Stimulated activated naive CD8-positive, alpha-beta T cell treated with anti-CD3 and anti-CD28 coated beads, Interleukin-15, Interleukin-2, amounts not matched to agents 100 ng/mL and 50 ng/mL, for 24 hours (primary cell): ENCODE measurements around the gene GNB5.

Experiments used
- H3K27ac Mint-ChIP-seq: one replicate; pipeline ENCODE4 v1.8.0; 2021; ENCODE audit warnings: mild to moderate bottlenecking, mixed read lengths
- H3K27me3 Mint-ChIP-seq: one replicate; pipeline ENCODE4 v1.8.0; 2021; ENCODE audit warnings: mixed read lengths
- H3K36me3 Mint-ChIP-seq: one replicate; pipeline ENCODE4 v1.8.0; 2021; ENCODE audit warnings: low read depth, mixed read lengths
- H3K4me1 Mint-ChIP-seq: one replicate; pipeline ENCODE4 v1.8.0; 2021; ENCODE audit warnings: low read depth, mixed read lengths
- H3K4me3 Mint-ChIP-seq: one replicate; pipeline ENCODE4 v1.8.0; 2021; ENCODE audit warnings: mild to moderate bottlenecking, mixed read lengths
- H3K9me3 Mint-ChIP-seq: one replicate; pipeline ENCODE4 v1.8.0; 2021; ENCODE audit warnings: mixed read lengths

GNB5 gene

DNA sequence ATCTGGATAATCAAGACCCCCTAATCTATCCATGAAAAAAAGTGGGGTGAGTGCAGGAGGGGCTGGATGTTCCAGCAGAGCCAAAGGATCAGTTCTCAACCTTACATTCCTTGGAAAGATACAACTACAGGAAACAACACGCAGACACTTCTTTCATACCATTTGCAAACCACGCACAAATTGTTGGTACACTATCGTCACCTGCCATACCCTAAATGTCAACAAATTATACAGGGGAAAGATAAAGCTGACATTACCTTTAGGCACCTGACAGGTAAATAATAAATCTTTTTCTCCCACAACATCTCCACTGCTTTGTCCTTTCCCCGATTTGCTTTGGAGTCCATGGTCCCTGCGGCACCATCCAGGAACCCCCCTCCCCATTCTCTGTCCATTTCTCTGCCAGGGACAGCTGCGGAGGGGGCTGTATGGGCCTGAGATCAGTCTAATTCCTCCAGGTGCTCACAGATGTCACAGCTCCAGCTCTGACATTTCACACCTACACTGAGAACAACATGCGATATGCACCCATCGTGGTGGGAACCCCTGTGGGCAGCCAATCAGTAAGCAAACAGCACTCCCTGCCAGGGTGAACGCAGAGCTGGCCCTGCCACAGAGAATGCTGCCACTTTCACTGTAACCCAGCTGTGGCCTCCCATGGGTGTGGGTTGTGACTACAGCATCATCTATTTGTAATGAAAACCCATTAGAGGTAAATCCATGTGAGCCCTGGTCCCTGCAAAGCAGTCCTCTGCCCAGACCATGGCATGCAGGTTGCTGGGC is 41.0 kb downstream of the GNB5 start:
- no peak overlapping the region for H3K4me3 Mint-ChIP-seq
- no peak overlapping the region for H3K27ac Mint-ChIP-seq

DNA sequence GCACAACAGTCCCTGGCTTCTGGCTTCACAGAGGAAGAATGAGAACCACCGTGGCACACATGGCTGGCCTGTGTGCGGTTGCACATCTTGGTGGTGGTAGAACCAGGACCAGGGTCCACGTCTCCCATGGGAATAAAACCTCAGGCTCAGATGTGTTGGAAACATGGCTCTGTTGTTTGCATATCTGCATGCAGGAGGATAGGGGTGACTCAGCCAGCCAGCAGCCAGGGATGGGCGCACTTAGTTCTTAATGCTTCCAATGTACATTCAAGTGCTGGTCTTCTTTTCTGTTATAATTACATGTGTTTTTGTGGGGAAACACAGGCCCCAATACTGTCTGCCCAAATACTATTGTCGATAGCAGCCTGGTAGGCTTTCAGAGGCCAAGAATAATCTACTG is 42.8 kb downstream of the GNB5 start:
- no peaks in the 10 kb centered on the region for H3K4me1 Mint-ChIP-seq
- H3K36me3 Mint-ChIP-seq: peaks cover 30% of the 10 kb centered on the region
- H3K27me3 Mint-ChIP-seq: no peaks in the 10 kb centered on the region
- H3K4me3 Mint-ChIP-seq: no peak overlapping the region
- no peak overlapping the region for H3K27ac Mint-ChIP-seq
- no peaks in the 10 kb centered on the region for H3K9me3 Mint-ChIP-seq

More for the DNA sequence above, 41.0 kb downstream of the GNB5 start:
- Mint-ChIP-seq H3K36me3 (peaks cover 23% of the 10 kb centered on the region), H3K9me3 (no peaks in the 10 kb centered on the region), H3K4me1 (no peaks in the 10 kb centered on the region), H3K27me3 (no peaks in the 10 kb centered on the region)

DNA sequence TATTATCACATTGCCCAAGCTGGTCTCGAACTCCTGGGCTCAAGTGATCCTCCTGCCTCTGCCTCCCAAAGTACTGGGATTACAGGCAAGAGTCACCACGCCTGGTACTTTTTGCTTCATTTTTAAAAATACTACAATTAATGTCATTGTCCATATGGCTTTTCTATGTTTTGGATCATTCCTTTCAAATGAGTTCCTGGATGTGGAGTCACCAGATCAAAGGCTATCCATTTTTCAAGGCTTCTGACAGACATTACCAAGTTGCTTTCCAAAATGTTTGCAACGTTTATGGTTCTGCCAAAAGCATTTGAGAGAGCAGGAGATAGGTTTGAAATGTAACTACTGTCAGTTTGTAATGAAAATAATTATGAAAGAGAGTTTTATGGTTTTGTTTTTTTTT is 44.4 kb downstream of the GNB5 start:
- H3K36me3 Mint-ChIP-seq: peaks cover 30% of the 10 kb centered on the region

DNA sequence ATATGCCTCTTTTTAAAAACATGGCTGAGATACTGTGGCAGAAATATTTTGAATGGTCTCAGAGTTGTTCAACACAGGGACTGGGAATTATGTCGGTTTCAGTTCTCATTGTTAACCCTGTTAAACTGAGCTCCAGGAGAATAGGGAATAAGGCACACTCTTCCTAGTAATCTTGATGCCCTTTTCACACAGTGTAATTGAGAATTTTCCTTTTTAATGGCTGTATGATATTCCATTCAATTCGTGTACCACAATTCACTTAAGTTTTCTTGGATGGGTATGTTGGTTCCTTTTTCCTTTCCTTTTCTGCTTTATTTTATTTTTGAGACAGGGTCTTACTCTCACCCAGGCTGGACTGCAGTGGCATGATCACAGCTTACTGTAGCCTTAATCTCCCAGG is 44.9 kb downstream of the GNB5 start:
- Mint-ChIP-seq H3K27me3 (no peaks in the 10 kb centered on the region), H3K4me1 (no peaks in the 10 kb centered on the region), H3K4me3 (no peak overlapping the region), H3K36me3 (peaks cover 30% of the 10 kb centered on the region), H3K9me3 (no peaks in the 10 kb centered on the region), H3K27ac (no peak overlapping the region)

More for the DNA sequence above, 44.4 kb downstream of the GNB5 start:
- Mint-ChIP-seq H3K4me1 (no peaks in the 10 kb centered on the region), H3K9me3 (no peaks in the 10 kb centered on the region), H3K4me3 (no peak overlapping the region), H3K27me3 (no peaks in the 10 kb centered on the region), H3K27ac (no peak overlapping the region)

DNA sequence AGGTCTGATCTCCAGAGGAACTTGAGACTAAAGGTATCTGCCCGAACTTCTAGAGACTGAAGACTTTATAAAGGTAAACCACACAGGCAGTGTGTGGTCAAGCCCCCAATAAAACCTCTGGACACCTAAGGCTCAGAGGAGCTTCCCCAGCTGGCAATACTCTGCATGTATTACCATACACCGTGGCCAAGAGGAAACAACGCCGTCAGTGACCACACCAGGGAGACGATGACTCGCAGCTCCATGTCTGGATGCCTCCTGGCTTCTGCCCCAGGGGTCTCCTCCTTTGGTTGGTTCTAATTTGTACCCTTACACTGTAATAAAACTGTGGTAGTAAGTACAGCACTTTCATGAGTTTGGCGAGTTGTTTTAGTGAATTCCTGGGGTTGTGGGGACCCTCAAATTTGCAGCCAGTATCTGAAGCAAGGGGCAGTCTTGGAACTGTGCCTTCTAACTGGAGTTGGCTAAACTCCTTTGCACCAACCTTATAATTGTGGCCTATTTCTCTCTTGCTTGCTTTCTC is 46.5 kb downstream of the GNB5 start:
- no peaks in the 10 kb centered on the region for H3K27me3 Mint-ChIP-seq
- peaks cover 31% of the 10 kb centered on the region for H3K36me3 Mint-ChIP-seq
- H3K9me3 Mint-ChIP-seq: no peaks in the 10 kb centered on the region
- no peaks in the 10 kb centered on the region for H3K4me1 Mint-ChIP-seq
- H3K4me3 Mint-ChIP-seq: no peak overlapping the region
- no peak overlapping the region for H3K27ac Mint-ChIP-seq

DNA sequence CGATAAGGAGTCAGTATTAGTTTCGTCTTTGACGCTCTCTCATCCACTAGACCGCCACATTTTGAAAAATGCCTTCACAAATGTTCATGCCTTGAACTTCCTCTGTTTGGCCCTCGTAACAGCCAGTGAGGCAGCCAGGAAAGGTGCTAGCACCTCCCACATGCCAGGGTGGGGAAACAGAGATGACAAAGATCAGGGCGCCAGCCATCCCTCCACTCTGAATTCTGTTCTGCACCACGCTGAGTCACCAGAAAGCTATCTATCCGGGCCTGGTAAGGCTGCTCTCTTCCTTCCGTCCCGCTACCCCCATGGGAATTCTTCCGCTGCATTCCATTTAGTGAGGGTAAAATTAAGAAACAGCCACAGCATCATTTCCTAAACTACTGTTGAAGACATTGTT is 47.3 kb downstream of the GNB5 start:
- H3K4me1 Mint-ChIP-seq: no peaks in the 10 kb centered on the region
- no peak overlapping the region for H3K4me3 Mint-ChIP-seq
- no peaks in the 10 kb centered on the region for H3K9me3 Mint-ChIP-seq
- no peak overlapping the region for H3K27ac Mint-ChIP-seq
- H3K36me3 Mint-ChIP-seq: peaks cover 28% of the 10 kb centered on the region
- H3K27me3 Mint-ChIP-seq: no peaks in the 10 kb centered on the region

DNA sequence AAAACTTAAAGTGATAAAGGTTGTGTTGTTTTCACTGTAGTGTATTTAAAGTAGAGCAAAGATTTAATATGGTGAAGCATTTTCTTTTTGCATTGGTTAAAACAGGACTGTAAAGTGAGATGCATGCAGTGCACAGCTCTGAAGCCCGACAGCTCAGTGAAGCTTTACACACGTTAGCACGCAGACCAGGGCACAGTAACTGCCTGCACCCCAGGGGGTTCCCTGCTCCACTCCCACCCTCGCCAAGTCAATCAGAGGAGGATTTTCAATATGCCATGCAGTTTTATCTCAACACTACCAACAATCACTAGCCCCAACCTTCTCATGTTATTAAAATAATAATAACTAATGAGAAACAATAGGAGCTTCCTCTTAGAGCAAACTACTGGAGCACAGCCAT is 50.5 kb downstream of the GNB5 start:
- Mint-ChIP-seq H3K4me1 (peaks cover 16% of the 10 kb centered on the region), H3K27ac (no peak overlapping the region), H3K36me3 (peaks cover 19% of the 10 kb centered on the region), H3K9me3 (no peaks in the 10 kb centered on the region), H3K27me3 (no peaks in the 10 kb centered on the region), H3K4me3 (no peak overlapping the region)

DNA sequence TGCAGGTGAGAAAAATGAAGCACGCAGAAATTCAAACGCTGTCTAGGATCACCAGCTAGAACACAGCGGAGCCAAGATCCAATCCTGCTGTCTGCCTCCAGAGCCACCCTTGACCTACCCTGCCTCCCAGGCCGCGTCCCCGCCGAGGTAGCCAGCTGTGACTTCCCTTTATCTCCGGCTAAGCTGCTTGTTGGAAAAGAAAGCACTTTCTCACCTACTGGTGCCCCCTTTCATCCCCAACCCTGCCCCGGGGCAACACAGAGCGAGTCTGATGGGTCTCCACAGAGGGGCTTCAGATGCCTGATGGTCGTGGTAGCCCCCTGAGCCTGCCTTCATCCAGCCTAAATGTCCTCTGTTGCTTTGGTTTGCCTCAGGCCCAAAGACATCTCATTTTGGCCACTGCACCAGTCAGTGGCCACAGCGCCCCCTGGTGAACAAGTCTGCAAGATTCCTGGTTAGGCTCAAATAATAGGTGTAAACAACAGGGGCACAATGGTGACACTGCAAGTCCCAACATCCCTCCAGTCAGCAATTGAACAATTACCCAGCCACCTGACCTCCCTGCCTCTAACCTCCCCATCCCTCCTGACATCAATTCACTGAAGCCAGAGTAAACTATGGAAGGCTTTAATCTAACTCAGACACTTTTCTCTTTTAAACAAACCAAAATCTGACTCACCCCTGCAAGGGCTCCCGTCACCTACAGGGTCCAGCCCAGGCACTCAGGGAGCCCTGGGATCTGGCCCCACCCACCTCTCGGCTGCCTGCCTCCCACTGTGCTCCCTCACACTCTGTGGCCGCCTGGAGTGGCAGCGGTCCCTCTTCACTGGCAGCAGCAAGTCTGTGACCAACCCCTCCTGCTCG is 51.4 kb downstream of the GNB5 start:
- Mint-ChIP-seq H3K27ac (no peak overlapping the region), H3K27me3 (no peaks in the 10 kb centered on the region), H3K9me3 (no peaks in the 10 kb centered on the region), H3K4me1 (peaks cover 18% of the 10 kb centered on the region), H3K4me3 (no peak overlapping the region), H3K36me3 (peaks cover 16% of the 10 kb centered on the region)

DNA sequence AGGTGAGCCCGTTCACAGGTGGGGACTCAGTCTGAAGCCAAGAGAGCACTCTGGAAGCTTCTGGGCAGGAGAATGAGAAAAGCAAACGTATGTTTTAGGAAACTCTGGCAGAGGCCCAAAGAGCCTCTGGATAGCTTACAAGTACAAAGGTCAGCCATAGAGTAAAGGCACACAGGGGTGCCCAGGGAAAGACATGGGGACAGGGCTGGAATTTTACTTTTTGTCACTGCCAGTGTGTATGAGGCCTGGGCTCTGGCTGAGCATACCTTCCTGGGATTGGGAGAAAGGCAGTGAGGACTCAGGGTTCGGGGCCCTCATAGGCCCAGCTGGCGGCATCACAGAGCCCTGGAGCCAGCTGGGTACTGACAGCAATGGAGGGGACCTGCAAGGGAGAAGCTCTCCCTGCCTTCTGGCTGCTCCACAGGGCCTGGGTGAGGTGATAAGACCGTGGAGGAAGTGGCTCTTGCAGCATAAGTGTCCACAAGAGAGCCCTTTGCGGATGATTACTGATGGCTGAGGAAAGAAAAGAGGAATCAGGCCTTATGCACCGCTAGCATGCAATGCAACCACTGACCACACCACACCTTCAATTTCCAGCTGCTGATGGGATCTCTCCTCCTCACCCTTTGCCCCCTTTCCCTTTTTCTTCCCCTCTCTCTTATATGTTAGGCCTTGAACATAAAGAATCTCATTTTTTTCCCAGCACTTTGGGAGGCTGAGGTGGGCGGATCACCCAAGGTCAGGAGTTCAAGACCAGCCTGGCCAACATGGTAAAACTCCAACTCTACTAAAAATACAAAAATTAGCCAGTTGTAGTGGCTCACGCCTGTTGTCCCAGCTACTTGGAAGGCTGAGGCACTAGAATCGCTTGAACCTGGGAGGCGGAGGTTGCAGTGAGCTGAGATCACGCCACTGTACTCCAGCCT is 53.5 kb downstream of the GNB5 start:
- Mint-ChIP-seq H3K9me3 (no peaks in the 10 kb centered on the region), H3K4me3 (no peak overlapping the region), H3K27me3 (no peaks in the 10 kb centered on the region), H3K4me1 (peaks cover 18% of the 10 kb centered on the region), H3K27ac (no peak overlapping the region), H3K36me3 (peaks cover 8% of the 10 kb centered on the region)

DNA sequence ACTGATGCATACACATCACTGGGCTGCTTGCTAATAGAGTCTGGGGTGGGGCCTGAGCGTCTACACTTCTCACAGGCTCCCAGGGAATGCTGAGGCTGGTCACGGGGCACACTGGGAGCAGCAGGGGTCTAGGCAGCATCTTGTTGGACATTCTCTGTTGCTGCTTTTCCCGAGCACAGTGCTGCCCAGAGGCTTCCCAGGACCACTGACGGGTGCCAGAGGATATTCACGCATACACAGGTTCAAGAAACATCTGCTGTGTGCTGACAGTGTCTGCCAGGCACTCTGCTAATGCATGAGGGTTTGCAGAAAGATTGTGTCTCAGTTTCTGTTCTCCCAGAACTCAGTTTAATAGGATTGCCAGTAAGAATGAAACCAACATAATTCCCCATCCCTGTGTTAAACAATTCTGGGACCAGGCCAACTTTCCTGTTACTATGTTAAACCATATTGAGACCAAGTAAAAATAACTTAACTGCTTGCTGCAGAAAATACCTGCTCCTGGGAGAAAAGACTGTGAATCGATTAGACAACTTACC is 54.7 kb downstream of the GNB5 start:
- H3K36me3 Mint-ChIP-seq: peaks cover 8% of the 10 kb centered on the region
- no peaks in the 10 kb centered on the region for H3K27me3 Mint-ChIP-seq
- H3K9me3 Mint-ChIP-seq: no peaks in the 10 kb centered on the region
- no peak overlapping the region for H3K4me3 Mint-ChIP-seq
- H3K27ac Mint-ChIP-seq: no peak overlapping the region
- H3K4me1 Mint-ChIP-seq: peaks cover 18% of the 10 kb centered on the region

DNA sequence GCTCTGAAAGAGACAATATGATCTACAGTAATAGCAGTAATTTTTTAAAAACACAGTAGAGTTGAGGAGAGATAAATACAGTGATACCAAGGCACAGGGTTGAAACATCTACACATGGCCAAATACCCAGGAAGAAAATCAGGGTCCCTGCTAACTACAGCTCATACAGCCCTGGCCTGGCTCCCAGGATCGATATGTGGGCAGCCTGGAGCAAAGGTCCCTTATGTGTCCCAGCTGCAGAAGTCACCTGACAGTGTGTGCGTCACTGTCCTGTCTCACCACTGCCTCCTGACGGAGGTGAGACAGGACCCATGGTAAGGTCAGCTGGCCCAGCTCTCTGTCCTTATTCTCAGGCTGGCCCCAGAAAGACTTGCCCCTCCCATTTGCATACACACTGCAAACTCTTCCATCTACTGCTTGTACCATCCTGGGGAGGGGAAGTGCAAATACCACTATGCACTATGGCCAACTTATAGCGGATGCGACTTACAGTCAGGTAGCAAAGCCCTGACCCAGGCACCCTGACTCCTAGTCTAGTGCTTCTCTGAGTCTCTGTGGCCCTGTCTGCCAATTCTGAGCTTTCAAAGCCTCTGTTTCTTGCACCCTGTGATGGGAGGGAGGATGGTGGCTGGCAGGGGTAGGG is 56.6 kb downstream of the GNB5 start:
- no peaks in the 10 kb centered on the region for H3K9me3 Mint-ChIP-seq
- no peak overlapping the region for H3K27ac Mint-ChIP-seq
- no peak overlapping the region for H3K4me3 Mint-ChIP-seq
- H3K27me3 Mint-ChIP-seq: no peaks in the 10 kb centered on the region
- peaks cover 1% of the 10 kb centered on the region for H3K36me3 Mint-ChIP-seq
- peaks cover 18% of the 10 kb centered on the region for H3K4me1 Mint-ChIP-seq

DNA sequence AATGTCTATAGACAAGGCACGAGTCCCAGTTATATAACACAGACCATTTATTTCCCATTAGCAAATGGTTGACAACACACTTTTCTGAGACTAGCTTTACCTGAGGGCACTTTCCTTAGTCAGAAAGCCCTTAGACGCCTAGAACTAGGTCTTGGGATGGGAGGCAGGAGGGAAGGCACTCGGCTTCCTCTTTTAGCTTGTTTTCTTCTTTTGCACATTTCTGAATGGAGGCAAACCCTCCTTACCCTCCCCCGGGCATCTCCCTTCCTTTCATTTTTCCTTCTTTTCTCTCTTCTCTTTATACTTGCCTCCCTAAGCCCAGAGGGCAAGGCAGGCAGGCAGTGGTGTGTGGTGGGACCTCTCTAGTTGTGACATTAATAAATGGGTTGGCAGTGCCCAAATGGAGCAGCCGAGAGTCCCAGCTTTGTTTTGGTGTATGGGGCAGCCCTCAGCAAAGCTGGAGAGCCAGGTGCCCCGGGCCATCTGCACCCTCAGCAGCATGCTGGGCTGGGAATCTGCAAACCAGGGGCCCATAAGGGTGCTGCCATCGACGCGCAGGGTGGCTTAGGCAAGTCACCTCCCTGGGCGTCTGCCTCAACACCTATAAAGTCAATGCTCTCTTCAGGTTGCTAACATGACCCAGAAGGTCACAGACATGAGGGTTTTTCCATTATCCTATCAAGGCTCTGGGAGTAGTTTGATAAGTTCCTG is 57.5 kb downstream of the GNB5 start:
- Mint-ChIP-seq H3K27ac (no peak overlapping the region), H3K27me3 (no peaks in the 10 kb centered on the region), H3K36me3 (no peaks in the 10 kb centered on the region)

DNA sequence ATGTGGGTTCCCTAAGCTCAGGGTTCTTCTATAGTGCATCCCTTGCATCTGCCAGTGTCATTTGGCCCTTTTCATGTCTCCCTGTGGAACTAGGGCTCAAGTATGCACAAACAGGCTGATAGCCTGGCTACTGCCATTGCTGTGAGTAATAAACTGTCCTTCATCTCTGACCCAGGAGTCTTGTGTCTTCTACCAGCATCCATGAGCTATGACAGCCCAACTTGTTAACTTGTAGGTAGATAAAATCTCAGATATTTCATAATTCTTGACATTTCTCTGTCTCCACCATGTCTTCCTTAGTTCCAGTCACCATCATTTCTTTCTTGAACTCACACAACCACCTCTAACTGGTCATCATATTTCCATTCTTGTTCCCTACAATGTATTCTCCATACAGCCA is 59.1 kb downstream of the GNB5 start:
- Mint-ChIP-seq H3K9me3 (no peaks in the 10 kb centered on the region), H3K4me3 (no peak overlapping the region), H3K36me3 (no peaks in the 10 kb centered on the region), H3K4me1 (peaks cover 17% of the 10 kb centered on the region), H3K27ac (no peak overlapping the region), H3K27me3 (no peaks in the 10 kb centered on the region)

More for the DNA sequence above, 57.5 kb downstream of the GNB5 start:
- Mint-ChIP-seq H3K9me3 (no peaks in the 10 kb centered on the region), H3K4me3 (no peak overlapping the region), H3K4me1 (peaks cover 18% of the 10 kb centered on the region)
